IMR-90 (cell line): ENCODE results near the gene CROT. TPM values are rescaled to one million over a fixed set of nuclear protein-coding genes. Genes with fewer than 3 reads are reported as not detected.
A peak's percentile ranks its signal among the peaks of the same experiment; 100 is the strongest.

Experiments used
- ATAC-seq: fragments of 200-7000 bp; cut with Tn5 transposase; 2 replicates; pipeline ENCODE4 v1.9.1; 2020; ENCODE audit warnings: low read depth, mild to moderate bottlenecking, moderate library complexity
- BruUV-seq: library from RNA; stranded (reverse); fragments of 400-500 nt; replicated peaks from 2 replicates; lab custom pipeline; 2021; lab: Mats Ljungman, UMichigan
- CTCF ChIA-PET: fragments of 300-600 bp; formaldehyde crosslinking; extraction: SDS; loops from one replicate; lab custom pipeline; 2021; ENCODE audit warnings: antibody characterized with exemption; lab: Yijun Ruan, JAX
- POLR2A ChIA-PET: fragments of 300-600 bp; sonication (Branson Sonifier 250); formaldehyde crosslinking; loops from one replicate; lab custom pipeline; 2022; ENCODE audit warnings: antibody characterized with exemption; ENCODE audit not compliant: unreplicated experiment; lab: Charles Lee
- DNase-seq: peaks from one replicate; pipeline ENCODE4 v3.0.0; 2013
- H2AFZ ChIP-seq: replicated peaks from 2 replicates; pipeline ENCODE3; 2013; ENCODE audit warnings: low read length, mild to moderate bottlenecking; ENCODE audit not compliant: poor library complexity
- H2AK5ac ChIP-seq: 2 replicates; pipeline ENCODE4 v1.6.1; 2013; ENCODE audit warnings: low read depth, low read length, inconsistent platforms
- H2AK9ac ChIP-seq: replicated peaks from 2 replicates; pipeline ENCODE3; 2013; ENCODE audit warnings: mild to moderate bottlenecking, low read depth, low read length, moderate library complexity; ENCODE audit not compliant: poor library complexity
- H2BK120ac ChIP-seq: 2 replicates; pipeline ENCODE4 v1.6.1; 2013; ENCODE audit warnings: low read depth, low read length, inconsistent platforms
- H2BK15ac ChIP-seq: 3 replicates; pipeline ENCODE4 v1.6.1; 2013; ENCODE audit warnings: low read depth, low read length, inconsistent platforms
- H2BK20ac ChIP-seq: 2 replicates; pipeline ENCODE4 v1.6.1; 2013; ENCODE audit warnings: low read depth, mild to moderate bottlenecking, inconsistent platforms, low read length, moderate library complexity
- H2BK5ac ChIP-seq: 2 replicates; pipeline ENCODE4 v1.6.1; 2013; ENCODE audit warnings: mild to moderate bottlenecking, low read depth, low read length, inconsistent platforms; ENCODE audit not compliant: poor library complexity, severe bottlenecking
- H3K14ac ChIP-seq: replicated peaks from 2 replicates; pipeline ENCODE4 v1.6.1; 2013; ENCODE audit warnings: low read depth, low read length, inconsistent platforms
- H3K18ac ChIP-seq: 2 replicates; pipeline ENCODE4 v1.6.1; 2013; ENCODE audit warnings: low read depth, low read length, control low read depth
- H3K23ac ChIP-seq: 2 replicates; pipeline ENCODE4 v1.6.1; 2013; ENCODE audit warnings: low read depth, low read length, inconsistent platforms
- H3K27ac ChIP-seq: 2 replicates; pipeline ENCODE4 v1.5.1; 2013; ENCODE audit warnings: mild to moderate bottlenecking, control low read depth, low read length; ENCODE audit not compliant: insufficient read depth
- H3K27me3 ChIP-seq: 2 replicates; pipeline ENCODE4 v1.6.1; 2013; ENCODE audit warnings: low read length; ENCODE audit not compliant: control insufficient read depth, insufficient read depth
- H3K36me3 ChIP-seq: 2 replicates; pipeline ENCODE4 v1.6.1; 2013; ENCODE audit warnings: low read length, mixed read lengths; ENCODE audit not compliant: control insufficient read depth, insufficient read depth
- H3K4ac ChIP-seq: 2 replicates; pipeline ENCODE4 v1.6.1; 2013; ENCODE audit warnings: low read depth, low read length, inconsistent platforms
- H3K4me1 ChIP-seq: 2 replicates; pipeline ENCODE4 v1.6.1; 2013; ENCODE audit warnings: low read length, mixed read lengths; ENCODE audit not compliant: control insufficient read depth, insufficient read depth
- H3K4me2 ChIP-seq: 2 replicates; pipeline ENCODE4 v1.6.1; 2013; ENCODE audit warnings: low read depth, mild to moderate bottlenecking, control low read depth, low read length, moderate library complexity
- H3K4me3 ChIP-seq: 2 replicates; pipeline ENCODE4 v1.5.1; 2013; ENCODE audit warnings: low read depth, mild to moderate bottlenecking, control low read depth, low read length, moderate library complexity; ENCODE audit not compliant: insufficient read depth
- H3K56ac ChIP-seq: 2 replicates; pipeline ENCODE4 v1.6.1; 2013; ENCODE audit warnings: low read length, inconsistent platforms; ENCODE audit not compliant: insufficient read depth; ENCODE audit errors: extremely low read depth
- H3K79me1 ChIP-seq, 2 experiments: 2 replicates each; pipeline ENCODE4 v1.6.1; 2013; ENCODE audit warnings: low read length in 2 of 2, inconsistent platforms in 1 of 2, low read depth in 1 of 2
- H3K9ac ChIP-seq: 2 replicates; pipeline ENCODE4 v1.6.1; 2013; ENCODE audit warnings: low read depth, low read length, control low read depth
- H3K9me1 ChIP-seq: 2 replicates; pipeline ENCODE4 v1.6.1; 2013; ENCODE audit warnings: low read length, inconsistent platforms; ENCODE audit not compliant: insufficient read depth
- H3K9me3 ChIP-seq: 2 replicates; pipeline ENCODE4 v1.6.1; 2013; ENCODE audit warnings: low read length; ENCODE audit not compliant: control insufficient read depth, insufficient read depth
- H4K20me1 ChIP-seq: 2 replicates; pipeline ENCODE4 v1.6.1; 2013; ENCODE audit warnings: low read length, inconsistent platforms; ENCODE audit not compliant: insufficient read depth
- H4K5ac ChIP-seq: 2 replicates; pipeline ENCODE4 v1.6.1; 2013; ENCODE audit warnings: mild to moderate bottlenecking, low read depth, low read length, control low read depth
- H4K8ac ChIP-seq, 2 experiments: 2 replicates each; pipeline ENCODE4 v1.6.1; 2013; ENCODE audit warnings: low read depth in 2 of 2, low read length in 2 of 2, control low read depth in 1 of 2, inconsistent platforms in 1 of 2
- H4K91ac ChIP-seq: 2 replicates; pipeline ENCODE4 v1.6.1; 2013; ENCODE audit warnings: low read depth, low read length, inconsistent platforms; ENCODE audit not compliant: insufficient read depth
- RCOR1 ChIP-seq: IDR thresholded peaks from 2 replicates; pipeline ENCODE4 v1.6.1; 2012; ENCODE audit warnings: mild to moderate bottlenecking, low read length, improper control_type of control experiment; ENCODE audit not compliant: insufficient replicate concordance
- WGBS, 2 experiments: methylation state at CpG; one replicate each; pipeline versions ENCODE4 v1.1.5 to v1.1.7; 2013; ENCODE audit warnings: missing lambda C conversion rate in 2 of 2; ENCODE audit not compliant: insufficient read length in 1 of 2; ENCODE audit errors: extremely low coverage in 2 of 2; 5-methylcytosine and 5-hydroxymethylcytosine counted together
- dilution Hi-C: fragments of 300-500 bp; cut with HindIII; formaldehyde crosslinking; loops from one replicate; pipeline ENCODE4 v1.14.3; 2018; ENCODE audit warnings: low sequenced_read_pairs; ENCODE audit not compliant: unreplicated experiment
- in situ Hi-C: fragments of 300-500 bp; cut with MboI; formaldehyde crosslinking; loops from 3 replicates; pipeline ENCODE4 v1.14.3; 2019; ENCODE audit warnings: low sequenced_read_pairs, inconsistent platforms, mixed read lengths
- intact Hi-C: fragments of 100-400 bp; cut with micrococcal nuclease; formaldehyde crosslinking; loops from 2 replicates; pipeline ENCODE4 v1.10.0; 2022
- polyA plus RNA-seq, 3 experiments: library from polyadenylated mRNA; depleted of rRNA; stranded (reverse); fragments of >200 nt; gene quantifications; 2 replicates each; pipeline ENCODE4 v1.2.3, GENCODE V29; 2012; ENCODE audit warnings: low replicate concordance in 1 of 3
- total RNA-seq: library from RNA; depleted of rRNA; stranded (reverse); fragments of >200 nt; gene quantifications from 2 replicates; pipeline ENCODE4 v1.2.3, GENCODE V29; 2012

Gene CROT
- total and polyA plus RNA-seq, 2 of the 4 experiments (the other 2 are of a cell fraction): 7.5 to 10.0 TPM

GRCh38 chr7:87347664-87348063 is 2.2 kb downstream of the CROT start:
- 83% methylated on average over 1 of the region's 2 CpGs; no CpG with 5 or more reads in 1 of the 2 experiments for WGBS, 2 experiments
- Histone ChIP-seq H3K9ac (no peak overlapping the region), H3K23ac (no peak overlapping the region), H3K9me3 (no peaks in the 10 kb centered on the region), H4K5ac (no peak overlapping the region), H3K56ac (no peak overlapping the region), H2BK15ac (no peak overlapping the region), H3K14ac (no peak overlapping the region), H3K4me1 (0 out of 2 replicates have a peak, but pooled peaks cover 1% of the 10 kb centered on the region), H3K9me1 (no peaks in the 10 kb centered on the region), H3K27me3 (no peaks in the 10 kb centered on the region), H2BK120ac (no peak overlapping the region), H3K79me1 (peaks cover 13 to 22% of the 10 kb centered on the region in 2 experiments), H4K8ac (no peak overlapping the region), H2AK9ac (no peak overlapping the region), H3K27ac (no peak overlapping the region), H3K18ac (no peak overlapping the region), H2AFZ (no peak overlapping the region), H3K36me3 (peaks cover 19% of the 10 kb centered on the region), H3K4me3 (no peak overlapping the region), H2AK5ac (peak overlapping the region; percentile 43; the same call in 1 of the 2 replicates), H3K4me2 (no peak overlapping the region; the same call in 1 of the 2 replicates), H4K20me1 (no peaks in the 10 kb centered on the region), H2BK5ac (no peak overlapping the region), H4K91ac (no peak overlapping the region), H3K4ac (no peak overlapping the region), H2BK20ac (no peak overlapping the region)
- in situ Hi-C loops: no loop called here
- no peak for TF ChIP-seq RCOR1
- POLR2A ChIA-PET: no interaction called here
- dilution Hi-C loops: no loop called here
- DNase-seq (no peak), ATAC-seq (no peak)
- BruUV-seq: no TSS peak
- intact Hi-C loops: loop anchor here (5.0 to 10.0 kb wide), 3 partner anchors 35 to 193 kb away; partner anchors contain the start of gene DMTF1
- CTCF ChIA-PET: interaction anchor here (1.0 kb wide), 1 partner anchor 54 kb away, joined by 3 read pairs; no protein-coding TSS in a partner anchor
